PC-9 (cell line): ENCODE data around the gene UNC45B. TPM values are rescaled to one million over a fixed set of nuclear protein-coding genes. Genes with fewer than 3 reads are reported as not detected.

Experiments
- Bru-seq: library from RNA; stranded (reverse); fragments of 400-500 nt; gene quantifications from one replicate; lab custom pipeline; 2021; lab: Mats Ljungman, UMichigan
- BruChase-seq, 2 experiments: library from RNA; stranded (reverse); fragments of 400-500 nt; gene quantifications; one replicate each; lab custom pipeline; 2021; lab: Mats Ljungman, UMichigan
- BruUV-seq: library from RNA; stranded (reverse); fragments of 400-500 nt; replicated peaks from 2 replicates; lab custom pipeline; 2021; lab: Mats Ljungman, UMichigan
- CTCF ChIA-PET: fragments of 300-600 bp; sonication (Branson Sonifier 250); formaldehyde crosslinking; loops from one replicate; lab custom pipeline; 2022; ENCODE audit warnings: antibody characterized with exemption; lab: Charles Lee
- POLR2A ChIA-PET: fragments of 300-600 bp; sonication (Branson Sonifier 250); formaldehyde crosslinking; loops from one replicate; lab custom pipeline; 2022; ENCODE audit warnings: antibody characterized with exemption; ENCODE audit not compliant: unreplicated experiment; lab: Charles Lee
- DNase-seq, 2 experiments: peaks; one replicate each; pipeline versions ENCODE4 v3.0.0 to v3.0.0-alpha.2; 2015 to 2022; ENCODE audit warnings: mixed read lengths in 1 of 2
- H2AFZ ChIP-seq: fragments of 200-600 bp; sonication (generic); 2 replicates; pipeline ENCODE4 v1.8.1; 2017; ENCODE audit warnings: antibody characterized with exemption
- H3F3A ChIP-seq: fragments of 200-600 bp; sonication (generic); 2 replicates; pipeline ENCODE4 v1.8.1; 2017; ENCODE audit warnings: antibody characterized with exemption, mild to moderate bottlenecking, low read depth; ENCODE audit not compliant: insufficient read depth
- H3K27ac ChIP-seq: fragments of 200-600 bp; sonication (generic); 2 replicates; pipeline ENCODE4 v1.6.1; 2016; ENCODE audit warnings: mixed run types
- H3K27me3 ChIP-seq: fragments of 200-600 bp; sonication (generic); 2 replicates; pipeline ENCODE4 v1.6.1; 2016; ENCODE audit warnings: low read depth, mixed run types; ENCODE audit not compliant: insufficient read depth
- H3K36me3 ChIP-seq: fragments of 200-600 bp; sonication (generic); 2 replicates; pipeline ENCODE4 v1.6.1; 2016; ENCODE audit warnings: low read depth, mixed run types
- H3K4me1 ChIP-seq: fragments of 200-600 bp; sonication (generic); replicated peaks from 2 replicates; pipeline ENCODE4 v1.6.1; 2016; ENCODE audit warnings: mixed run types; ENCODE audit not compliant: insufficient read depth
- H3K4me2 ChIP-seq: fragments of 200-600 bp; sonication (generic); 2 replicates; pipeline ENCODE4 v1.6.1; 2017; ENCODE audit warnings: mixed run types
- H3K4me3 ChIP-seq: fragments of 200-600 bp; sonication (generic); 2 replicates; pipeline ENCODE4 v1.6.1; 2016; ENCODE audit warnings: mixed run types
- H3K79me2 ChIP-seq: fragments of 200-600 bp; sonication (generic); 2 replicates; pipeline ENCODE4 v1.6.1; 2017; ENCODE audit warnings: low read depth, mixed run types
- H3K9me2 ChIP-seq: fragments of 200-600 bp; sonication (generic); 2 replicates; pipeline ENCODE4 v1.8.1; 2017; ENCODE audit warnings: mild to moderate bottlenecking; ENCODE audit not compliant: insufficient read depth
- H3K9me3 ChIP-seq: fragments of 200-600 bp; sonication (generic); 2 replicates; pipeline ENCODE4 v1.8.1; 2016; ENCODE audit warnings: low read depth; ENCODE audit not compliant: insufficient read depth
- H4K20me1 ChIP-seq: fragments of 200-600 bp; sonication (generic); 2 replicates; pipeline ENCODE4 v1.8.1; 2017; ENCODE audit not compliant: insufficient read depth
- EZH2 ChIP-seq: fragments of 200-600 bp; sonication (generic); IDR thresholded peaks from 2 replicates; pipeline ENCODE4 v1.8.0; 2017; ENCODE audit warnings: antibody characterized with exemption, low read depth
- intact Hi-C: fragments of 100-400 bp; cut with micrococcal nuclease; formaldehyde crosslinking; loops from one replicate; pipeline ENCODE4 v1.10.0; 2022; ENCODE audit not compliant: unreplicated experiment
- long read RNA-seq: library from polyadenylated mRNA; stranded (forward); transcript quantifications from one replicate; pipeline ENCODE4 v2.0.0, GENCODE V29; 2022
- total RNA-seq: library from RNA; stranded (reverse); gene quantifications from 2 replicates; pipeline ENCODE4 v1.2.3, GENCODE V29; 2021
- TF ChIP-seq, protein P1 (sequence below): fragments of 200-600 bp; sonication (generic); conservative IDR thresholded peaks from 2 replicates; pipeline ENCODE4 v1.6.1; 2017; ENCODE audit warnings: mixed run types, antibody characterized with exemption, mild to moderate bottlenecking, moderate library complexity

The UNC45B gene, protein sequence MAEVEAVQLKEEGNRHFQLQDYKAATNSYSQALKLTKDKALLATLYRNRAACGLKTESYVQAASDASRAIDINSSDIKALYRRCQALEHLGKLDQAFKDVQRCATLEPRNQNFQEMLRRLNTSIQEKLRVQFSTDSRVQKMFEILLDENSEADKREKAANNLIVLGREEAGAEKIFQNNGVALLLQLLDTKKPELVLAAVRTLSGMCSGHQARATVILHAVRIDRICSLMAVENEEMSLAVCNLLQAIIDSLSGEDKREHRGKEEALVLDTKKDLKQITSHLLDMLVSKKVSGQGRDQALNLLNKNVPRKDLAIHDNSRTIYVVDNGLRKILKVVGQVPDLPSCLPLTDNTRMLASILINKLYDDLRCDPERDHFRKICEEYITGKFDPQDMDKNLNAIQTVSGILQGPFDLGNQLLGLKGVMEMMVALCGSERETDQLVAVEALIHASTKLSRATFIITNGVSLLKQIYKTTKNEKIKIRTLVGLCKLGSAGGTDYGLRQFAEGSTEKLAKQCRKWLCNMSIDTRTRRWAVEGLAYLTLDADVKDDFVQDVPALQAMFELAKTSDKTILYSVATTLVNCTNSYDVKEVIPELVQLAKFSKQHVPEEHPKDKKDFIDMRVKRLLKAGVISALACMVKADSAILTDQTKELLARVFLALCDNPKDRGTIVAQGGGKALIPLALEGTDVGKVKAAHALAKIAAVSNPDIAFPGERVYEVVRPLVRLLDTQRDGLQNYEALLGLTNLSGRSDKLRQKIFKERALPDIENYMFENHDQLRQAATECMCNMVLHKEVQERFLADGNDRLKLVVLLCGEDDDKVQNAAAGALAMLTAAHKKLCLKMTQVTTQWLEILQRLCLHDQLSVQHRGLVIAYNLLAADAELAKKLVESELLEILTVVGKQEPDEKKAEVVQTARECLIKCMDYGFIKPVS
- total RNA-seq (not detected in 2 replicates), Bru-seq, nascent RNA (not detected), BruChase-seq, experiment 1, labeled RNA remaining after a 2-hour chase (not detected), BruChase-seq, experiment 2, labeled RNA remaining after a 6-hour chase (not detected)
- long read RNA-seq: 0 reads

DNA sequence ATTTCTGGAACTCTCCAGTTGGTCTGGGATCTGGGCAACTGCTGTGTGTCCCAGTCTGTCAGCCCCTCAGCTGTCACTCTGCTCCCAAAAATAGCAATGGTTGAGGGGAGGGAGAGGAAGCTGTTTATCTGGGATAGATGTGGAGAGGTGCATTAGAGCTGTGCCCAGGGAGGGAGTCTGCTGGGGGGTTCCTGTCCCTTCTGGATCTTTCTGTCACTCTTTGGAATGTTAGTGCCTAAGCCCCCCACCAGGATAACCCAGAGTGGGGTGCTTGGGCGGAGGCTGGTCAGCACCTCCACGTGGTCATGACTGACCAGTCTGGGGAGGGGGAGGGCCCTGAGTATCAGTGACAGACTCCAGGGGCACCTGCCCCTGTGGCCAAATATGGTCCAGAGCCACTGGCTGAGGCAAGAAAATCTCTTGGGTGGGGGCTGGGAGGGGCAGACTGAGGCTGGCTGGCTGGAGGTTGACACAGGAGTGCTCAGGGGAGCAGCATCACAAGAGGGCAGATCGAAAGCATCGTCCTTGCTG is at the start of gene UNC45B:
TSS of gene UNC45B (plus strand) at position 443 of the 531 bp plus-strand sequence. CDS start 447 bp downstream, outside the sequence.
- no TSS peak for BruUV-seq
- POLR2A ChIA-PET: no interaction called here
- intact Hi-C loops: loop anchor here (10.0 kb wide), 1 partner anchor 167 kb away; no protein-coding TSS in a partner anchor
- peaks cover 24% of the 10 kb centered on the region for H3K27me3 ChIP-seq
- no peak for DNase-seq
- CTCF ChIA-PET: no interaction called here
- H3K9me2 ChIP-seq: no peaks in the 10 kb centered on the region
- TF ChIP-seq, protein P1, sequence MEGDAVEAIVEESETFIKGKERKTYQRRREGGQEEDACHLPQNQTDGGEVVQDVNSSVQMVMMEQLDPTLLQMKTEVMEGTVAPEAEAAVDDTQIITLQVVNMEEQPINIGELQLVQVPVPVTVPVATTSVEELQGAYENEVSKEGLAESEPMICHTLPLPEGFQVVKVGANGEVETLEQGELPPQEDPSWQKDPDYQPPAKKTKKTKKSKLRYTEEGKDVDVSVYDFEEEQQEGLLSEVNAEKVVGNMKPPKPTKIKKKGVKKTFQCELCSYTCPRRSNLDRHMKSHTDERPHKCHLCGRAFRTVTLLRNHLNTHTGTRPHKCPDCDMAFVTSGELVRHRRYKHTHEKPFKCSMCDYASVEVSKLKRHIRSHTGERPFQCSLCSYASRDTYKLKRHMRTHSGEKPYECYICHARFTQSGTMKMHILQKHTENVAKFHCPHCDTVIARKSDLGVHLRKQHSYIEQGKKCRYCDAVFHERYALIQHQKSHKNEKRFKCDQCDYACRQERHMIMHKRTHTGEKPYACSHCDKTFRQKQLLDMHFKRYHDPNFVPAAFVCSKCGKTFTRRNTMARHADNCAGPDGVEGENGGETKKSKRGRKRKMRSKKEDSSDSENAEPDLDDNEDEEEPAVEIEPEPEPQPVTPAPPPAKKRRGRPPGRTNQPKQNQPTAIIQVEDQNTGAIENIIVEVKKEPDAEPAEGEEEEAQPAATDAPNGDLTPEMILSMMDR: no peak
- no peak for TF ChIP-seq EZH2
- H4K20me1 ChIP-seq: no peaks in the 10 kb centered on the region
- H3K4me1 ChIP-seq: no peaks in the 10 kb centered on the region
- H3K27ac ChIP-seq: no peak within 1 kb of the TSS
- H3F3A ChIP-seq: no peaks in the 10 kb centered on the region
- no peaks in the 10 kb centered on the region for H3K79me2 ChIP-seq
- H3K4me3 ChIP-seq: no peak within 1 kb of the TSS
- no peaks in the 10 kb centered on the region for H3K9me3 ChIP-seq
- no peak within 1 kb of the TSS for H3K4me2 ChIP-seq
- no peaks in the 10 kb centered on the region for H3K36me3 ChIP-seq
- no peak within 1 kb of the TSS for H2AFZ ChIP-seq

DNA sequence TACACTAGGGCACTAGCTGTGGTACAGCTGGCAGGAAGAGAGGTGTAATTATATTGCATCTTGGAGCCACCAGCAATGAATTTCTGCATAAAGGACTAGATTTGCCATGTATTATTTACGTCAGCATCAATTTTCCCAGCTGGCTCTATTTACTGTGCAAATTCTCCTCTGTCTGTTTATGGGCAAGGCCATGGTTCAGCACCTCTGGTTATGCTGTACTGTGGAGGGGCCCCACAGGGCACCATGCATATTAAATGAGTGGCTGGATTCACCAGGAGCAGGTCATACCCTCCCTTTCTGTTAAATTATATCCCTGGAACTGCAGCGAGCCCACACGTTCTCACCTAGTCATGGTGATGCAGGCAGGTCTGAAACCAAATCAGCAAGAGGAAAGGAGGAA is 47.7 kb upstream of the UNC45B start:
- Histone ChIP-seq H3K79me2 (no peaks in the 10 kb centered on the region), H3K4me2 (no peak overlapping the region), H4K20me1 (no peaks in the 10 kb centered on the region), H3K4me1 (peaks cover 7% of the 10 kb centered on the region; the same call in 1 of the 2 replicates), H2AFZ (no peak overlapping the region), H3F3A (peaks cover 5% of the 10 kb centered on the region), H3K36me3 (no peaks in the 10 kb centered on the region), H3K9me2 (no peaks in the 10 kb centered on the region), H3K9me3 (no peaks in the 10 kb centered on the region), H3K4me3 (no peak overlapping the region), H3K27me3 (no peaks in the 10 kb centered on the region), H3K27ac (no peak overlapping the region)
- no TSS peak for BruUV-seq
- CTCF ChIA-PET: no interaction called here
- intact Hi-C loops: no loop called here
- no peak for TF ChIP-seq EZH2
- TF ChIP-seq, protein P1: no peak
- POLR2A ChIA-PET: no interaction called here
- DNase-seq: no peak

- POLR2A ChIA-PET: no interaction called here
- CTCF ChIA-PET: no interaction called here
- H3K4me1 ChIP-seq: peaks cover 7% of the 10 kb centered on the region; the same call in 1 of the 2 replicates
- no peaks in the 10 kb centered on the region for H3K9me2 ChIP-seq
- no peaks in the 10 kb centered on the region for H3K79me2 ChIP-seq
- H3K4me2 ChIP-seq: no peak overlapping the region
- H3K27me3 ChIP-seq: no peaks in the 10 kb centered on the region
- no TSS peak for BruUV-seq
- H3K4me3 ChIP-seq: no peak overlapping the region
- no peaks in the 10 kb centered on the region for H3F3A ChIP-seq
- TF ChIP-seq EZH2: no peak
- TF ChIP-seq, protein P1: no peak
- no peaks in the 10 kb centered on the region for H3K36me3 ChIP-seq
- intact Hi-C loops: no loop called here
- no peak overlapping the region for H2AFZ ChIP-seq
- no peaks in the 10 kb centered on the region for H3K9me3 ChIP-seq
- H4K20me1 ChIP-seq: no peaks in the 10 kb centered on the region
- H3K27ac ChIP-seq: no peak overlapping the region
- no peak for DNase-seq
Observed at GRCh38 chr17:35101036-35101435, 46.6 kb upstream of the UNC45B start.
